ENCODE data around the gene NGB. TPM values are rescaled to one million over a fixed set of nuclear protein-coding genes. Genes with fewer than 3 reads are reported as not detected.

The NGB gene
- total RNA-seq, 2 donors from 2014 or later: 0.33 TPM; not detected in 1

- TF ChIP-seq CTCF (IDR thresholded peaks at IDR 0.05): no peak
- no peak for TF ChIP-seq POLR2A (IDR thresholded peaks at IDR 0.05)
- no peak for ATAC-seq
- Histone ChIP-seq H3K9me3 (no peaks in the 10 kb centered on the region), H3K27me3 (no peaks in the 10 kb centered on the region), H3K4me1 (peaks cover 1% of the 10 kb centered on the region), H3K27ac (no peak overlapping the region), H3K36me3 (replicated peaks in 1 of 2; ENCODE audit: insufficient read depth in 1 of 2, low read depth in 2 of 2) (no peaks in the 10 kb centered on the region), H3K4me3 (no peak overlapping the region)
- intact Hi-C loops (cut with DNase I): no loop called here
- WGBS, 2 donors: 70 to 85% methylated on average over 9 to 12 of the region's 12 CpGs
- no peak for DNase-seq
Measured at GRCh38 chr14:77225254-77225653, 45.8 kb downstream of the NGB start.

GRCh38 chr14:77224212-77224611 is 46.8 kb downstream of the NGB start:
- WGBS, 2 donors: 41 to 58% methylated on average over 4 of the region's 4 CpGs
- intact Hi-C loops (cut with DNase I): no loop called here
- Histone ChIP-seq H3K9me3 (no peaks in the 10 kb centered on the region), H3K27me3 (no peaks in the 10 kb centered on the region), H3K4me1 (peaks cover 11% of the 10 kb centered on the region), H3K27ac (no peak overlapping the region), H3K4me3 (no peak overlapping the region), H3K36me3 (replicated peaks in 1 of 2; ENCODE audit: insufficient read depth in 1 of 2, low read depth in 2 of 2) (no peaks in the 10 kb centered on the region)
- ATAC-seq: no peak
- no peak for TF ChIP-seq CTCF (IDR thresholded peaks at IDR 0.05)
- no peak for DNase-seq

- intact Hi-C loops (cut with DNase I): no loop called here
- ATAC-seq: no peak
- TF ChIP-seq POLR2A (IDR thresholded peaks at IDR 0.05) (no peak), CTCF (IDR thresholded peaks at IDR 0.05) (no peak)
Measured at GRCh38 chr14:77222546-77223225, 48.3 kb downstream of the NGB start.

GRCh38 chr14:77221241-77221871 is 49.6 kb downstream of the NGB start:
- no peaks in the 10 kb centered on the region for H3K27me3 ChIP-seq
- no peak for ATAC-seq
- H3K4me1 ChIP-seq: peaks cover 11% of the 10 kb centered on the region
- H3K36me3 ChIP-seq (replicated peaks in 1 of 2; ENCODE audit: insufficient read depth in 1 of 2, low read depth in 2 of 2): no peaks in the 10 kb centered on the region
- no peaks in the 10 kb centered on the region for H3K9me3 ChIP-seq
- 73 to 81% methylated on average over 13 to 19 of the region's 23 CpGs for WGBS, 2 donors
- H3K4me3 ChIP-seq: no peak overlapping the region
- no peak for TF ChIP-seq POLR2A (IDR thresholded peaks at IDR 0.05)
- no peak for TF ChIP-seq CTCF (IDR thresholded peaks at IDR 0.05)
- no peak for DNase-seq
- intact Hi-C loops (cut with DNase I): no loop called here
- H3K27ac ChIP-seq: no peak overlapping the region

More at GRCh38 chr14:77222546-77223225, 48.3 kb downstream of the NGB start:
- H3K27me3 ChIP-seq: no peaks in the 10 kb centered on the region
- DNase-seq: no peak
- no peaks in the 10 kb centered on the region for H3K36me3 ChIP-seq (replicated peaks in 1 of 2; ENCODE audit: insufficient read depth in 1 of 2, low read depth in 2 of 2)
- H3K4me3 ChIP-seq: no peak overlapping the region
- WGBS, 2 donors: 66 to 73% methylated on average over 10 of the region's 10 CpGs
- H3K27ac ChIP-seq: no peak overlapping the region
- peaks cover 11% of the 10 kb centered on the region for H3K4me1 ChIP-seq
- no peaks in the 10 kb centered on the region for H3K9me3 ChIP-seq
